GM19328 (cell line): ENCODE data around the gene AGPAT4.
"Not testable (repeated sequence)": the region's sequence is repeated elsewhere in the genome, so short reads cannot be mapped to it uniquely, and the experiment has no call there.

Source experiments
- ATAC-seq: cut with Tn5 transposase; IDR thresholded peaks from one replicate; pipeline ENCODE4 v1.9.1; 2021; ENCODE audit warnings: mild to moderate bottlenecking, moderate library complexity; ENCODE audit not compliant: unreplicated experiment

The AGPAT4 gene

DNA sequence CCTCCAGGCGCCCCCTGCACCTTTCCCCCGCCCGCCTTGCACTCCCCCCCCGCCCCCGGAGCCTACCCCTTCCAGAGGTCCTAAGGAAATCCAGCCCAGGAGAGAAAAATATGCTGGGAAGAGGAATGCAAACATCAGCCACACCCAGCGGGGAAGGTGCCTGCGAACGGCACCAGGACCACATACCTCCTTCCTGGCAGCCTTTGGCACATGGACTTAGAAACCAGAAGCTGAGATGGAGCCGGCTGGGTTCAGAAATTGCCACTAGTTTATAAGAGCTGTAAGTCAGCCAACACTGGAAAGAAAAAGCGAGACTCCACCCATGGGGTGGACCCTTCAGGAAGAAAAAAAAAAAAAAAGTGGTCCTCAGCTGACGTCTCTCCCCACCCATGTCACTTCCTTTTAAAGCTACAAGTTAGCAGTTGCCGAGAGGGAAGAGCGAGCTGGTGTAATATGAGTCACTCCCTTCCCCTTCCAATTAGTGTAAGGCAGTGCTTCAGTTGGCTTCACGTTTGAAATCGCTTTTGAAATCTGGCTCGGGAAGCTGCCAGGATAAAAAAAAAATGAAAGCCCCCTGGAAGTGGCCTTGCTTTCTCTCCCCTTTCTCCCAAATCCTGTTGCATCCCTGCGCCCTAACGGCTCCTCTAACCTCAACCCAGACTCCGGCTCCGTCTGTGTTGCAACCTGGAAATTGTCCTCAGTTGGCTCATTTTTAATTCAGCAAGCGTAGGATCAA lies at the start of gene AGPAT4:
TSS of gene AGPAT4 (minus strand) at position 310 of the 736 bp plus-strand sequence. CDS start 41,848 bp downstream, outside the sequence.
- peak; percentile 99 for ATAC-seq

GRCh38 chr6:161319231-161319630 lies 45.4 kb upstream of the AGPAT4 start:
- no peak for ATAC-seq

DNA sequence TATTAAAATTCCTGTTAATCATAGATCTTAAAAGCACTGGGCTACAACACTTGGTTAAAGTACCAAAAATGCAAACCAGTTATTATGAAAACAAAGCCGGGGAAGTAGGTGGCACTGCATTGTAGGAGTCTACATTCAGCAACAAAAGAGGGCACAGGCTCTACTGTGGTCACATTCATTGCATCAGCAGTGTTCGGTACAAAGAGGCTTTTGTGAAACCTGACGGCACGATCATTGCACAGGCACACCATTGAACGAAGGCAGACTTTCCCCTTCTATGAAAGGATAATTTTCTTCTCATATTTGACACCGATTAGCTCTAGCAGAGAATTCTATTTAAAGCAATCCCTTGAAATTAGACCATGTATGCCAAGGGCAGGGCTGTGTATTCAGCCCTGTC lies 44.6 kb upstream of the AGPAT4 start:
- ATAC-seq = no peak

DNA sequence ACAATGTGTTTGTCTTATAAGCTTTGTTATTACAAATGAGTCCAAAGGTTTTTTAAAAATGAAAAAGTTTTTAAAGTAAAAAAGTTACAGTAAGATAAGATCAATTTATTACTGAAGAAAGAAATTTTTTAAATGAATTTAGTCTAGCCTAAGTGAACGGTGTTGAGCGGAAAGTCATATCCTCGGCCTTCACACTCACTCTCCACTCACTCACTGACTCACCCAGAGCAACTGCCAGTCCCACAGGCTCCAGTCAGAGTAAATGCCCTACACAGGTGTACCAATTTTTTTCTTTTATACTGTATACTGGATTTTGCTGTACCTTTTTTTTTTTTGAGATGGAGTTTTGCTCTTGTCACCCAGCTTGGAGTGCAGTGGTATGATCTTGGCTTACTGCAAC lies 42.7 kb upstream of the AGPAT4 start:
- ATAC-seq = no peak

DNA sequence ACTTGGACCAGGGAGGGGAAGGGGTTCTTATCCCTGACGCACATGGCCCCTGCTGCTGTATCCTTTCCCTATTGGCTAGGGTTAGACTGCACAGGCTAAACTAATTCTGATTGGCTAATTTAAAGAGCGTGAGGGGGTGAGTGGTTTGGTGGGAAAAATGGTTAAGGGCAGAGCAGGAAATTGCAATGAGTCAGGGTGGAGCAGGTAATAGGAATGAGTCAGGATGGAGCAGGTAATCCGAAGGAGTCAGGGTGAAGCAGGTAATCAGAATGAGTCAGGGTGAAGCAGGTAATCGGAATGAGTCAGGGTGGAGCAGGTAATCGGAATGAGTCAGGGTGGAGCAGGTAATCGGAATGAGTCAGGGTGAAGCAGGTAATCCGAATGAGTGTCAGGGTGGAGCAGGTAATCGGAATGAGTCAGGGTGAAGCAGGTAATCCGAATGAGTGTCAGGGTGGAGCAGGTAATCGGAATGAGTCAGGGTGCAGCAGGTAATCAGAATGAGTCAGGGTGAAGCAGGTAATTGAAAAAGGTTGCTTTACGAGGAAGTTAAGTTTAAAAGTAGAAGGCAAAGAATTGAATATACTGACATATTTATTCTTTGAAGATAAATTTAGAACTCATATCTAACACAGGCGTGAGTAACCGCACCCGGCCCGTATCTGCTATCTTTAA lies 41.5 kb upstream of the AGPAT4 start:
- not testable (repeated sequence) for ATAC-seq

- ATAC-seq = not testable (repeated sequence)
These were observed 40.8 kb upstream of the AGPAT4 start for GRCh38 chr6:161314541-161315245.

GRCh38 chr6:161313940-161314509 lies 40.2 kb upstream of the AGPAT4 start:
- no peak for ATAC-seq

DNA sequence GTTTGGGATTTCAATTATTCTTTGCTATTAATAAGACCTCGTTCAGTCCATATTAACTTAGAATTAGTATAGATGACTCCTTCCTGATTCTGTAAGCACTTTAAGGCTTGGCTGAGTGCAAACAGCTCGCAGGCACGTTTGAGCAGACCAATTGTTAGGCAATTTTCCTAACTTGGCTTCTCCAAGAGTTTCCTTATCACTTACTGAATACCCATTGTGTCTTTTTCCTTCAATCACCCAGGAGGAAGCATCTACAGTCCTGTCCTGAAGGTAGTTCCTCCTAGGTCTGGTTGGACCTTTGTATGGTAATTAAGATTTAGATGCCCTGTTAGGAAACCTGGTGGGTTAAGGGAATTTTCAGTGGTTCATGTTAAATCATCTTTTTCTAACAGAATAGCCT lies 39.6 kb upstream of the AGPAT4 start:
- ATAC-seq = not testable (repeated sequence)

DNA sequence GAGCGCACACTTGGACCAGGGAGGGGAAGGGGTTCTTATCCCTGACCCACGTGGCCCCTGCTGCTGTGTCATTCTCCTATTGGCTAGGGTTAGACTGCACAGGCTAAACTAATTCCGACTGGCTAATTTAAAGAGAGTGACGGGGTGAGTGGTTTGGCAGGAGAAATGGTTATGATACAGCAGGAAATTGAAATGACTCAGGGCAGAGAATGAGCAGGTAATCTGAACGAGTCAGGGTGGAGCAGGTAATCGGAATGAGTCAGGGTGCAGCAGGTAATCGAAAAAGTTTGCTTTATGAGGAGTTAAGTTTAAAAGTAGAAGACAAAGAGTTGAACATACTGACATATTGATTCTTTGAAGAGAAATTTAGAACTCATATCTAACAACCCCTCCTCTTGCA lies 35.9 kb upstream of the AGPAT4 start:
- not testable (repeated sequence) for ATAC-seq

GRCh38 chr6:161308075-161308655 lies 34.3 kb upstream of the AGPAT4 start:
- no peak for ATAC-seq

- no peak for ATAC-seq
These were observed 32.0 kb upstream of the AGPAT4 start for GRCh38 chr6:161305860-161306259.

DNA sequence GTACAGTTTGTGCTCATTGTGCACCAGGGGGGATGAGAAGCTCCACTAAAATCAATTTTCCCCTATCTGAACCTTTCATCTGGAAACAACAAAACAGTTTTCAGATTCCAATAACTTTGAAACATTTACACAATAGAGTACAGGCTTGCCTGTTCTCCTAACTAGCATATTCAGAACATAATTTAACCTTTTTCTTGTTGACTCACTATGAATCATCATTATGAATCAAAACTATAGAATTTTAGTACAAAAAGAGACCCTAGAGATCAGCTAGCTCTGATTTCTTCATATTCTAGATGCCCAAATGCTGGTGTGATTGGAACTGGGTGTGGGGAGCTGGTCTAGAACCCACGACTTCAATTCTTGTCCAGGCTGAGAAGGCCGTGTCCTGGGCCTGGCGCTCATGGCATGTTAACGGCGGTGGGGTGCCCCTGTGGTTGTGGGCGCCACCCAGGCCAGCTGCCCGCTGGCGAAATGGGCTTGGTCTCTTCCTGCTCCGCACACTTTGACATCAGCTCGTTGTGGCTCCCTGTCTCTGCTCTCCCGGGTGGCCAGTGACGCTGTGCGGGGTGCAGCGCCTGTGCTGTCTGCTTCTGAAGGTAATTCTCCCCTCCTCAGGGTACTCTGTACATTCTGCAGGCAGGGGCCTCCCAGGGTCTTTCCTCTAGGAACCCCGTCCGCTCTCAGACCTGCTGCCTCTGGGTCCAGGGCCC lies 29.9 kb upstream of the AGPAT4 start:
- no peak for ATAC-seq

- ATAC-seq = no peak
These were observed 29.1 kb upstream of the AGPAT4 start for GRCh38 chr6:161302949-161303348.

DNA sequence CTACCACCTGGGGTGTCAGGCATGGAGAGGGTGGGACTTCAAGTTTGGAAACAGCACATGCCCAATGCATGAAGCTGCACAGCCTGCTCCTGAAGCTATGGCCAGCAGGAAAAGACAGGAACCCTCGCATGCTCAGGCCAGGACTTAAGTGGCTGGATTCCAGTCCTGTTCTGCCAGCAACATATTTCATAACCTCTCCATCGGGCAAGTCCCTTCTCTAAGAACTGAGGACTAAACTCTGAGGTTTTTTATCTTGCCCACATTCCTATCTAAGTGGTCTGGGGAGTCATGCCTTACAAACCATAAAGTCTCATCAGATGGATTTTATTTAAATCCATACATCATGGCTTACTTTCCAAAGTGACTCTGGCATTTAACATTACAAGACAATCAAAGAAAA lies 27.5 kb upstream of the AGPAT4 start:
- ATAC-seq = no peak

DNA sequence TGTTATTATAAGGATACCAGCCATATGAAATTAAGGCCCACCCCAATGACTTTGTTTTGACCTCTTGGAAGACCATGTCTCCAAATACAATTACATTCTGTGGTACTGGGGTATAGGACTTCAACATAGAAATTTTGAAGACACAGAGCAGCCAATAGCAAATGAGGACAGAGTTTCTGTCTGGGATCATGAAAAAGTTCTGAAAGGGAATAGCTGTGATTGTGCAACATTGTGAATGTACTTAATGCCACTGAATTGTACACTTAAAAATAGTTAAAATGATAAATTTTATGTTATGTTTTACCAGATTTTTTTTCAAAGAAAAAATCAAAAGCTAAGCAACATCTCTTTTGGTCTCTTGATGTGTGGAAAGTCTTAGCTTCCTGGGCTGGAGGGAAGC lies 27.0 kb upstream of the AGPAT4 start:
- ATAC-seq = no peak

DNA sequence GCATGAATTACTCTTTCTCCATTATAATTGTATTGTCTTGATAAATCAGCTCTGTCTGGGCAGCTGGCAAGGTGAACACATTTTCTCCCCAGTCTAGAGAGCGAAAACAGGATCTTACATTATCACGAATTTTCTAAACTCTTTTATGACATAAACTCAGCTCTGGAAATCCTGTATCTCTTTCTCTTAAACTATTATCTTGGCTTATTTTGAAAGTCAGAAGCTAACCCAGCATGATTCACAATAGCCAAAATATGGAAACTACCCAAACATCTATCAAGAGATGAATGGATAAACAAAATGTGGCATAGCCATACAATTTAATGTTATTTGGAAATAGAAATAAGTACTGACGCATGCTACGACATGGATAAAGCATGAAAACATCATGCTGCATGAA lies 25.9 kb upstream of the AGPAT4 start:
- no peak for ATAC-seq

DNA sequence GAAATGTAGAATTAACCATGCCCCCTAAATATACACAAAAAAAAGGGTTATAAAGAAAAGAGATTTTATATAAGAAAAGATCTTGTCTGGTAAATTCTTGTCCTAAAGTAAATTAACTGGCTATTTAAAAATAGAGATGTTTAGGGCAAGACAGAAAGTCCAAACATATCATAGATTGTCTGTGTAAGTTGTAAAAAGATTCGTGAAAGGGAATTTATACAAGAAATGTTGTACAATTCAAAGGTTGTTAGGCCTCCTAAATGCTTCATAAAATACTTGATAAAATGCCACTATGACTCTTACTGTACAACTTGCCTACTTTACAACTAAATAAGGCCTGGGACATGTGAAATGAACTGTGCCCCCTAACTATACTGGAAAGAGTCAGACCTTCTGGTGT lies 21.9 kb upstream of the AGPAT4 start:
- no peak for ATAC-seq

- no peak for ATAC-seq
These were observed 18.9 kb upstream of the AGPAT4 start for GRCh38 chr6:161292650-161293281.

DNA sequence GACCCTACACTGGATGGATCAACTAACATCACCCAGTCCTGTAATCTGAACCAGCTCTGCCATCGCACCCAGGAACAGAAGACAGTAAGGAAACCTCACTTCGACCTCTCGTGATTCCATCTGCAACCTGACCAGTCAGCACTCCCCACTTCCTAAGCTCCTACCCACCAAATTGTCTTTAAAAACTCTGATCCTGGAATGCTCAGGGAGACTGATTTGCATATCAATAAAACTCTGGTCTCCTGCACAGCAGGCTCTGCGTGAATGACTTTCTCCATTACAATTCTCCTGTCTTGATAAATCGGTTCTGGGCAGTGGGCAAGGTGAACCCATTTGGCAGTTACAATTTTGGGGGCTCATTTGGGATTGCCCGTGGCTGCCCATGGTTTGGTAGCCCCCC lies 18.3 kb upstream of the AGPAT4 start:
- no peak for ATAC-seq

GRCh38 chr6:161290751-161291150 lies 16.9 kb upstream of the AGPAT4 start:
- no peak for ATAC-seq
